Measurements from ENCODE around the gene AGPAT1. TPM values are rescaled to one million over a fixed set of nuclear protein-coding genes. Genes with fewer than 3 reads are reported as not detected.
A peak's percentile ranks its signal among the peaks of the same experiment; 100 is the strongest.

The AGPAT1 gene
- total RNA-seq, 1 experiment from 2014 or later, result 58.9 TPM

- TF ChIP-seq EZH2 (IDR thresholded peaks at IDR 0.05; ENCODE audit: low read depth) (no peak), CTCF (conservative IDR thresholded peaks at IDR 0.05) (no peak)
- Histone ChIP-seq H3K27ac (peak overlapping the region; percentile 35), H3K36me3 (ENCODE audit: low read depth) (peaks cover 7% of the 10 kb centered on the region; the same call in 1 of the 2 replicates), H3K9me3 (ENCODE audit: insufficient read depth, low read depth) (no peaks in the 10 kb centered on the region), H3K4me3 (peak overlapping the region; percentile 74), H2AFZ (peak overlapping the region; percentile 82), H3K9me2 (ENCODE audit: insufficient read depth) (no peaks in the 10 kb centered on the region), H3K4me1 (replicated peaks; ENCODE audit: insufficient read depth) (peaks cover 29% of the 10 kb centered on the region), H3F3A (ENCODE audit: insufficient read depth, low read depth) (peaks cover 21% of the 10 kb centered on the region), H3K4me2 (peak overlapping the region; percentile 81), H3K79me2 (ENCODE audit: low read depth) (peaks cover 43% of the 10 kb centered on the region), H4K20me1 (ENCODE audit: insufficient read depth) (no peaks in the 10 kb centered on the region), H3K27me3 (ENCODE audit: insufficient read depth, low read depth) (no peaks in the 10 kb centered on the region)
- DNase-seq, result no peak
- POLR2A ChIA-PET (ENCODE audit: unreplicated experiment), result interaction anchor here (0.6 to 1.1 kb wide), 7 partner anchors 22 to 842 kb away, joined by 4 to 21 read pairs (median 5); no protein-coding TSS in a partner anchor
- TSS peak; percentile 60 for BruUV-seq (replicated peaks)
- CTCF ChIA-PET, result interaction anchor here (0.6 to 0.8 kb wide), 4 partner anchors 11 to 588 kb away, joined by 3 to 4 read pairs (median 4); partner anchors contain the start of genes DDX39B and PBX2
- intact Hi-C loops (cut with micrococcal nuclease; ENCODE audit: unreplicated experiment), result loop anchor here (1.0 to 5.0 kb wide), 4 partner anchors 15 to 68 kb away; partner anchors contain the start of gene PPT2
These were observed 46.4 kb downstream of the AGPAT1 start for GRCh38 chr6:32129297-32130088.

GRCh38 chr6:32128751-32129296 is 47.1 kb downstream of the AGPAT1 start:
- no TSS peak for BruUV-seq (replicated peaks)
- no peak overlapping the region; the same call in 1 of the 2 replicates for H2AFZ ChIP-seq
- intact Hi-C loops (cut with micrococcal nuclease; ENCODE audit: unreplicated experiment), result no loop called here
- H3K79me2 ChIP-seq (ENCODE audit: low read depth), result peaks cover 43% of the 10 kb centered on the region
- TF ChIP-seq CTCF (conservative IDR thresholded peaks at IDR 0.05) (no peak), EZH2 (IDR thresholded peaks at IDR 0.05; ENCODE audit: low read depth) (no peak)
- H4K20me1 ChIP-seq (ENCODE audit: insufficient read depth), result no peaks in the 10 kb centered on the region
- ChIA-PET POLR2A (ENCODE audit: unreplicated experiment) (interaction anchor here (0.7 to 1.0 kb wide), 2 partner anchors 61 to 67 kb away, joined by 3 to 14 read pairs; partner anchors contain the start of gene PBX2), CTCF (interaction anchor here (0.6 to 0.8 kb wide), 2 partner anchors 10 to 354 kb away, joined by 3 to 9 read pairs; no protein-coding TSS in a partner anchor)
- no peak for DNase-seq
- no peaks in the 10 kb centered on the region for H3K27me3 ChIP-seq (ENCODE audit: insufficient read depth, low read depth)
- peaks cover 29% of the 10 kb centered on the region for H3K4me1 ChIP-seq (replicated peaks; ENCODE audit: insufficient read depth)
- peak overlapping the region; percentile 81 for H3K4me2 ChIP-seq
- H3K36me3 ChIP-seq (ENCODE audit: low read depth), result peaks cover 7% of the 10 kb centered on the region; the same call in 1 of the 2 replicates
- H3F3A ChIP-seq (ENCODE audit: insufficient read depth, low read depth), result peaks cover 21% of the 10 kb centered on the region
- H3K27ac ChIP-seq, result peak overlapping the region; percentile 19; the same call in 1 of the 2 replicates
- H3K9me3 ChIP-seq (ENCODE audit: insufficient read depth, low read depth), result no peaks in the 10 kb centered on the region
- no peaks in the 10 kb centered on the region for H3K9me2 ChIP-seq (ENCODE audit: insufficient read depth)
- peak overlapping the region; percentile 74 for H3K4me3 ChIP-seq
